HG02840 (cell line): ENCODE data around the gene L3MBTL3.
A peak's percentile ranks its signal among the peaks of the same experiment; 100 is the strongest.

ENCODE experiments used
- ATAC-seq: cut with Tn5 transposase; IDR thresholded peaks from one replicate; pipeline ENCODE4 v1.9.1; 2021; ENCODE audit warnings: mild to moderate bottlenecking, moderate library complexity, moderate number of reproducible peaks; ENCODE audit not compliant: unreplicated experiment, low FRiP score

The L3MBTL3 gene

GRCh38 chr6:130018292-130018743 is at the start of gene L3MBTL3:
Gene L3MBTL3, plus strand, starts transcription at chr6:130018581. Its CDS starts 24,119 bp downstream, at chr6:130042700.
- ATAC-seq: peak; percentile 70

- no peak for ATAC-seq
Observed at GRCh38 chr6:129969064-129969463, 49.3 kb upstream of the L3MBTL3 start.

GRCh38 chr6:129976110-129976509 is 42.3 kb upstream of the L3MBTL3 start:
- no peak for ATAC-seq

GRCh38 chr6:129978148-129978916 is 40.0 kb upstream of the L3MBTL3 start:
- ATAC-seq: no peak

GRCh38 chr6:129980821-129981220 is 37.6 kb upstream of the L3MBTL3 start:
- no peak for ATAC-seq

GRCh38 chr6:129981598-129981997 is 36.8 kb upstream of the L3MBTL3 start:
- ATAC-seq: no peak

- no peak for ATAC-seq
Observed at GRCh38 chr6:129989396-129989795, 29.0 kb upstream of the L3MBTL3 start.

- ATAC-seq: no peak
Observed at GRCh38 chr6:129992881-129993280, 25.5 kb upstream of the L3MBTL3 start.

GRCh38 chr6:129994410-129994809 is 24.0 kb upstream of the L3MBTL3 start:
- ATAC-seq: no peak

GRCh38 chr6:129996387-129996786 is 22.0 kb upstream of the L3MBTL3 start:
- ATAC-seq: no peak

GRCh38 chr6:130000526-130001421 is 17.6 kb upstream of the L3MBTL3 start:
- ATAC-seq: no peak

GRCh38 chr6:130008236-130008873 is 10.0 kb upstream of the L3MBTL3 start:
- ATAC-seq: no peak

- no peak for ATAC-seq
Observed at GRCh38 chr6:130009146-130009545, 9.2 kb upstream of the L3MBTL3 start.

GRCh38 chr6:130010387-130010786 is 8.0 kb upstream of the L3MBTL3 start:
- ATAC-seq: no peak

GRCh38 chr6:130012728-130013127 is 5.7 kb upstream of the L3MBTL3 start:
- no peak for ATAC-seq

- no peak for ATAC-seq
Observed at GRCh38 chr6:130018744-130019325, 454 bp downstream of the L3MBTL3 start.

- no peak for ATAC-seq
Observed at GRCh38 chr6:130019326-130020072, 1.1 kb downstream of the L3MBTL3 start.

GRCh38 chr6:130020073-130020906 is 1.9 kb downstream of the L3MBTL3 start:
- ATAC-seq: no peak
